ENCODE measurements around the gene CHTF18.

GRCh38 chr16:813916-814412 is 25.5 kb downstream of the CHTF18 start:
- no peak for TF ChIP-seq CTCF (IDR thresholded peaks at IDR 0.05)
- no peak for TF ChIP-seq POLR2A (IDR thresholded peaks at IDR 0.05)
